ENCODE measurements around the gene BTBD7. TPM values are rescaled to one million over a fixed set of nuclear protein-coding genes. Genes with fewer than 3 reads are reported as not detected.

The BTBD7 gene
- total RNA-seq, 1 experiment from 2014 or later = 30.8 TPM

DNA sequence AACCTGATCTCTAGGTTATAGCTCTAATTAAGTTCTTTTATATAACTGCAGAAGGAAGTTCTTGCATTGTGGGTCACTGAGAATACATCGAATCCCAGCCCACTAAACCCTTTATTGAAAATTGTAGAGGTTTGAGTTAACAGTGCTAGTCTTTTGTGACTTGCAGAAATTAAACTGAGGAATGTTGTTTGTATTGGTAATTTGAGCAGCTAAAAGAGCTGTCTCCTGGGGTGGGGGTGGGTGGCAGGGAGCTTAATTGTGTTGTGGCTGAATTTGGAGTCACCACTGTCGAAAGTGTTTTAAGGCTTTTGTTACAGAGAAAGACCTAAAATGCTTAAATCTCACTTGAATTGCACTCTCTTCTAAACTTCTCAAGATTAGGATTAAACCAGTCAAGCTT, 11.0 kb upstream of the BTBD7 start (continued):
- no peak for TF ChIP-seq ZBTB33 (IDR thresholded peaks at IDR 0.05; ENCODE audit: extremely low read depth, insufficient replicate concordance, low read length)

- no peaks in the 10 kb centered on the region for H3K79me2 ChIP-seq (ENCODE audit: insufficient read depth, low read length)
- ChIA-PET POLR2A (no interaction called here), CTCF (no interaction called here), RAD21 (ENCODE audit: low non-redundant PET in 1 of 2, low total read pairs in 2 of 2, uncharacterized antibody in 2 of 2, unreplicated experiment in 2 of 2) (no interaction called here)
- no peak overlapping the region for H3K9ac ChIP-seq (ENCODE audit: low read length)
- no peaks in the 10 kb centered on the region for H3K9me3 ChIP-seq (ENCODE audit: control insufficient read depth in 1 of 2, insufficient read depth in 1 of 2, low read depth in 1 of 2, low read length in 2 of 2)
- BruUV-seq (replicated peaks) = no TSS peak
- TF ChIP-seq ZBTB33 (IDR thresholded peaks at IDR 0.05; ENCODE audit: extremely low read depth, insufficient replicate concordance, low read length) (no peak), FOSL1 (IDR thresholded peaks at IDR 0.05; ENCODE audit: low read depth) (no peak), YY1 (IDR thresholded peaks at IDR 0.05; ENCODE audit: extremely low read depth, insufficient replicate concordance, low read depth, low read length) (no peak), SRF (IDR thresholded peaks at IDR 0.05; ENCODE audit: low read depth) (no peak), POLR2AphosphoS5 (IDR thresholded peaks at IDR 0.05; ENCODE audit: low read depth, low read length) (no peak), RAD21 (IDR thresholded peaks at IDR 0.05; ENCODE audit: low read depth) (no peak), CEBPB (IDR thresholded peaks at IDR 0.05; ENCODE audit: low read depth) (no peak)
- TF ChIP-seq, protein P1, sequence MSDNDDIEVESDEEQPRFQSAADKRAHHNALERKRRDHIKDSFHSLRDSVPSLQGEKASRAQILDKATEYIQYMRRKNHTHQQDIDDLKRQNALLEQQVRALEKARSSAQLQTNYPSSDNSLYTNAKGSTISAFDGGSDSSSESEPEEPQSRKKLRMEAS (IDR thresholded peaks at IDR 0.05) = no peak
- no peak overlapping the region for H3K27ac ChIP-seq (ENCODE audit: low read depth, low read length)
- no peaks in the 10 kb centered on the region for H3K4me1 ChIP-seq (ENCODE audit: control insufficient read depth in 1 of 2, insufficient read depth in 2 of 2, low read length in 2 of 2)
- H3K9me2 ChIP-seq (ENCODE audit: insufficient read depth) = no peaks in the 10 kb centered on the region
- ATAC-seq (no peak), DNase-seq (ENCODE audit: low read depth, low spot score) (no peak)
- H3K4me2 ChIP-seq (ENCODE audit: low read length) = no peak overlapping the region
- H3K4me3 ChIP-seq (replicated peaks in 1 of 2; ENCODE audit: low read depth in 1 of 2, low read length in 2 of 2) = no peak overlapping the region
- H3K36me3 ChIP-seq (ENCODE audit: control insufficient read depth in 1 of 2, insufficient read depth in 2 of 2, low read length in 2 of 2) = no peaks in the 10 kb centered on the region
- H2AFZ ChIP-seq (ENCODE audit: low read depth, low read length, poor library complexity, severe bottlenecking) = no peak overlapping the region
- intact Hi-C loops (cut with micrococcal nuclease) = no loop called here
- H3K27me3 ChIP-seq (ENCODE audit: insufficient read depth, low read length) = no peaks in the 10 kb centered on the region
- no peaks in the 10 kb centered on the region for H4K20me1 ChIP-seq (ENCODE audit: insufficient read depth)
Measured at GRCh38 chr14:93343266-93343665, 10.4 kb upstream of the BTBD7 start.
